ENCODE results near the gene CACNA1F.

Gene CACNA1F

GRCh38 chrX:49269010-49269766 lies 36.0 kb upstream of the CACNA1F start:
- Histone ChIP-seq H3K27me3 (ENCODE audit: control insufficient read depth in 1 of 2, insufficient read depth in 2 of 2, low read length in 2 of 2) (no peaks in the 10 kb centered on the region), H3K27ac (ENCODE audit: low read depth, low read length) (peak overlapping the region; percentile 53), H3K9me3 (ENCODE audit: low read length) (no peaks in the 10 kb centered on the region), H3K4me3 (ENCODE audit: low read depth in 1 of 2, low read length in 2 of 2) (peak overlapping the region; percentile 48 to 65), H3K9ac (ENCODE audit: low read length) (peak overlapping the region; percentile 34), H3K4me1 (ENCODE audit: insufficient read depth, low read length) (peaks cover 40% of the 10 kb centered on the region), H3K36me3 (ENCODE audit: insufficient read depth, low read length) (no peaks in the 10 kb centered on the region)

DNA sequence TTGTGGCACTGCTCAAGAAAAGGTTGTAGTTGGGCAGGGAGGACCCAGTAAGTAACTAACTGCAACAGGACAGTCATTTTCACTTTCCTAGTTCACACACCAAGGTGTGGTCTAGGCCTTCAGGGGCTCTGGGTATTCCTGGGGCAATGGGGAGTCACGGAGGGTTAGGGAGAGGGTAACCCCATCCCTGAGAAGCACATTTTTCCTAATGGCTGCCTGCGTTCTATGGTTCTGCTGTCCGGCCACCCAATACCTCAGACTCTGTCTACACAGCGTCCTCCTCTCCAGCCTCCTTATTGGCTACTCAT lies 35.5 kb upstream of the CACNA1F start:
- no peaks in the 10 kb centered on the region for H3K36me3 ChIP-seq (ENCODE audit: insufficient read depth, low read length)
- peak overlapping the region; percentile 9 to 48 for H3K4me3 ChIP-seq (ENCODE audit: low read depth in 1 of 2, low read length in 2 of 2)
- H3K4me1 ChIP-seq (ENCODE audit: insufficient read depth, low read length): peaks cover 35% of the 10 kb centered on the region
- H3K9ac ChIP-seq (ENCODE audit: low read length): peak overlapping the region; percentile 34
- H3K27me3 ChIP-seq (ENCODE audit: control insufficient read depth in 1 of 2, insufficient read depth in 2 of 2, low read length in 2 of 2): no peaks in the 10 kb centered on the region
- peak overlapping the region; percentile 53 for H3K27ac ChIP-seq (ENCODE audit: low read depth, low read length)
- H3K9me3 ChIP-seq (ENCODE audit: low read length): no peaks in the 10 kb centered on the region

DNA sequence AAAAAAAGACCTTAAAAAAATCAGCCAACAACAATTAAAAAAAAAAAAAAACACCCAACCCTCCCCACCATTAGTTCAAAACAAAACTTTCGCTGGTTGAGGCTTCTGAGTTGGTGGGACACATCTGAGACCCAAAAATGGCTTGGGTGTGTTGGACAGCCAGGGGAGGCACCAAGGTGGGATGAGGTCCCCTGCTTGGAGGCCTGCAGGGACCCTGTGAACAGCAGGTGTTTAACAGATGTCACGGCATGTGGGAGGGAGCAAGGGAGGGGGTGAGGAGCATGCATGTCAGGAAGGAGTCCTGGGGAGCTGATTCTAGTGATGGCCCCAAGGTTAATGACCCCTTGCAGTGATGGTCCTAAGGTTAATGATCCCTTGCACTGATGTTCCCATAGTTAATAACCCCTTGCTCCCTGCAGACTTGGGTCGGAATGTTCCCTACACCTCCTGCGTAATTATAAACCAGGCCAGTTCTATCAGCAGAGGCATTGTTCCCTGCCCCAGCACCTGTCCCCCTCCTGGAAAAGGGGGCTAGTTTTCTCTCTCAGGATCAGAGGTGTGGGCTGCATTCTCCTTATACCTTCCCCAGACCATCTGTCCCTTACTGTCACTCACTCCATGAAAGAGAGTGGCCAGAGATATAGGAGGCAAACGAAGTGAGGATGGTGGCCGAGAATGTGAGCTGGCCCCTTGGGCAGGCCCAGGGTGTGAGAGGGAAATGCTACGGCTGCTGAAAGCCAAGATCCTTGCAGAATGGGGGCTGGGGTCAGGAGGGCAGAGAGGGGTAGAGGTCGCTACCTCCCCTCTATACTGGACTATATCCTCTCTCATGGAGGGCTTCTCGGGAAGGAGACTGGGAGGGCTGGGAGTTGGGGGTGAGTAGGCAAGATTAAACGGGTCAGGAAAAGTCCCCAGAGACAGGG lies 33.6 kb upstream of the CACNA1F start:
- Histone ChIP-seq H3K36me3 (ENCODE audit: insufficient read depth, low read length) (no peaks in the 10 kb centered on the region), H3K27me3 (ENCODE audit: control insufficient read depth in 1 of 2, insufficient read depth in 2 of 2, low read length in 2 of 2) (no peaks in the 10 kb centered on the region), H3K4me1 (ENCODE audit: insufficient read depth, low read length) (peaks cover 22% of the 10 kb centered on the region), H3K4me3 (ENCODE audit: low read depth in 1 of 2, low read length in 2 of 2) (no peak overlapping the region), H3K9ac (ENCODE audit: low read length) (no peak overlapping the region), H3K27ac (ENCODE audit: low read depth, low read length) (no peak overlapping the region), H3K9me3 (ENCODE audit: low read length) (no peaks in the 10 kb centered on the region)

- Histone ChIP-seq H3K9me3 (ENCODE audit: low read length) (no peaks in the 10 kb centered on the region), H3K9ac (ENCODE audit: low read length) (no peak within 1 kb of the TSS), H3K27ac (ENCODE audit: low read depth, low read length) (no peak within 1 kb of the TSS), H3K36me3 (ENCODE audit: insufficient read depth, low read length) (no peaks in the 10 kb centered on the region), H3K27me3 (ENCODE audit: control insufficient read depth in 1 of 2, insufficient read depth in 2 of 2, low read length in 2 of 2) (no peaks in the 10 kb centered on the region), H3K4me1 (ENCODE audit: insufficient read depth, low read length) (peaks cover 8% of the 10 kb centered on the region), H3K4me3 (ENCODE audit: low read depth in 1 of 2, low read length in 2 of 2) (no peak within 1 kb of the TSS)
These were observed 31.3 kb upstream of the CACNA1F start, which contains the start of gene FOXP3 for GRCh38 chrX:49264460-49264859. FOXP3 (minus strand) TSS chrX:49264710; CDS start chrX:49258505, 6,205 bp downstream.

- H3K27ac ChIP-seq (ENCODE audit: low read depth, low read length): no peak overlapping the region
- H3K9ac ChIP-seq (ENCODE audit: low read length): no peak overlapping the region
- H3K4me1 ChIP-seq (ENCODE audit: insufficient read depth, low read length): peaks cover 7% of the 10 kb centered on the region
- no peaks in the 10 kb centered on the region for H3K27me3 ChIP-seq (ENCODE audit: control insufficient read depth in 1 of 2, insufficient read depth in 2 of 2, low read length in 2 of 2)
- H3K4me3 ChIP-seq (ENCODE audit: low read depth in 1 of 2, low read length in 2 of 2): no peak overlapping the region
- H3K36me3 ChIP-seq (ENCODE audit: insufficient read depth, low read length): no peaks in the 10 kb centered on the region
- H3K9me3 ChIP-seq (ENCODE audit: low read length): no peaks in the 10 kb centered on the region
These were observed 30.5 kb upstream of the CACNA1F start for GRCh38 chrX:49263631-49264030.

DNA sequence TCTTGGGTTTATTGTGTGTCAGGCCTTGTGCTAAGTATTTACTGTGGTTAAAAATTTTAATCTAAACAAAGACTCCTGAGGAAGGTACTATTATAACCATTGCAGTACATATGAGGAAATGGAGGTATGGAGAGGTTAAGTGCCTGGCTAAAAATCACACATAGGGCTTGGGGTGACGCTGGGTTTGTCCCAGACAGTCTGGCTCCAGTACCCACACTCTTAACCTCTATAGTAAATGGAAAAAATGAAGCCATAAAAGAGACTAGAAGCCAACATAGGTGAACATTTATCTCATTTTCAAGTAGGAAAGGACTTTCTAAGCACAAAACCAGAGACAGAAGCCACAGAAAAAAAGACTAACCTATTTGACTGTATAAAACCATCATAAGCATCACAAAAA lies 29.5 kb upstream of the CACNA1F start:
- Histone ChIP-seq H3K4me1 (ENCODE audit: insufficient read depth, low read length) (no peaks in the 10 kb centered on the region), H3K9me3 (ENCODE audit: low read length) (no peaks in the 10 kb centered on the region), H3K27me3 (ENCODE audit: control insufficient read depth in 1 of 2, insufficient read depth in 2 of 2, low read length in 2 of 2) (peaks cover 0 to 7% of the 10 kb centered on the region in 2 donors), H3K27ac (ENCODE audit: low read depth, low read length) (no peak overlapping the region), H3K36me3 (ENCODE audit: insufficient read depth, low read length) (no peaks in the 10 kb centered on the region), H3K4me3 (ENCODE audit: low read depth in 1 of 2, low read length in 2 of 2) (no peak overlapping the region), H3K9ac (ENCODE audit: low read length) (no peak overlapping the region)

DNA sequence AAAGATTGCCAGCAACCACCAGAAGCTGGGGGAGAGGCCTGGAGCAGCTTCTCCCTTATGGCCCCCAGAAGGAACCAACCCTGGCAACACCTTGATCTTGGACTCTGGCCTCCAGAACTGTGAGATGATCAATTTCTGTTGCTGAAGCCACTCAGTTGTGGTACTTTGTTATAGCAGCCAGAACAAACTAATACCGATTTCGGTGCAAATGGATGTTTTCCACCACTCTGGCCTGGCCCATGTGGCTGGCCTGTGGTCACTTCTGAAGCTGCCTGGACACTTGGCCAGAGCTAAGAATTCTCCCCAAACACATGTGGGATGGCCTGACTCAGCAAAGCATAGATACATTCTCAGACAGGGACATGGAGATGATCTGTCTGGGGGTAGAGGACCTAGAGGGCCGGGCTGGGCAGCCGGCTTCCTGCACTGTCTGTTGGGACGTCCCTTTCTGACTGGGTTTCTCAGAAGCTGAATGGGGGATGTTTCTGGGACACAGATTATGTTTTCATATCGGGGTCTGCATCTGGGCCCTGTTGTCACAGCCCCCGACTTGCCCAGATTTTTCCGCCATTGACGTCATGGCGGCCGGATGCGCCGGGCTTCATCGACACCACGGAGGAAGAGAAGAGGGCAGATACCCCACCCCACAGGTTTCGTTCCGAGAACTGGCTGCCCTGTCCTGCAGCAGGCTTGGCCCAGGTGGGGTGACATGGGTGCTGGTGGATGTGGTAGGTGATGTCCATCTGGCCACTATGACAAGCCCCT lies 27.3 kb upstream of the CACNA1F start:
- no peak overlapping the region for H3K27ac ChIP-seq (ENCODE audit: low read depth, low read length)
- H3K27me3 ChIP-seq (ENCODE audit: control insufficient read depth in 1 of 2, insufficient read depth in 2 of 2, low read length in 2 of 2): peaks cover 0 to 7% of the 10 kb centered on the region in 2 donors
- H3K4me3 ChIP-seq (ENCODE audit: low read depth in 1 of 2, low read length in 2 of 2): no peak overlapping the region
- no peaks in the 10 kb centered on the region for H3K4me1 ChIP-seq (ENCODE audit: insufficient read depth, low read length)
- no peak overlapping the region for H3K9ac ChIP-seq (ENCODE audit: low read length)
- H3K36me3 ChIP-seq (ENCODE audit: insufficient read depth, low read length): no peaks in the 10 kb centered on the region
- H3K9me3 ChIP-seq (ENCODE audit: low read length): no peaks in the 10 kb centered on the region

DNA sequence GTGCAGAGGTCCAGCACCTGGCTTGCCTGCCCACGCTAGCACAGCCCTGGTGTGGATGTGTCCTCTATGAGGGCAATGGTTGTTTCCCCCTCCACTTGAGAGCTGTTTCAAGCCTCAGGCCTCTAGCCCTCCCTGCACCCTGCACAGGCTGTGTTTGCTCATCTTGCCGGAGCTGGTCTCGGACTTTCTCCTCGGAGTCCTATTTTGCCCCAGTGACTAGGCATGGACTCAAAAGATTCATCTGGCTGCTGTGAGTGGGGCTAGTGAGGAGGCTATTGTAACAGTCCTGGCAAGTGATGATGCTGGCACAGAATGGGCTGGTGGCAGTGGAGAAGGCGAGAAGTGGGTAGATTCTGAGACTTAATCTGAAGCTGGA lies 25.6 kb upstream of the CACNA1F start:
- H3K9ac ChIP-seq (ENCODE audit: low read length): no peak overlapping the region
- H3K27me3 ChIP-seq (ENCODE audit: control insufficient read depth in 1 of 2, insufficient read depth in 2 of 2, low read length in 2 of 2): peaks cover 0 to 7% of the 10 kb centered on the region in 2 donors
- no peak overlapping the region for H3K27ac ChIP-seq (ENCODE audit: low read depth, low read length)
- no peak overlapping the region for H3K4me3 ChIP-seq (ENCODE audit: low read depth in 1 of 2, low read length in 2 of 2)
- no peaks in the 10 kb centered on the region for H3K36me3 ChIP-seq (ENCODE audit: insufficient read depth, low read length)
- no peaks in the 10 kb centered on the region for H3K9me3 ChIP-seq (ENCODE audit: low read length)
- H3K4me1 ChIP-seq (ENCODE audit: insufficient read depth, low read length): no peaks in the 10 kb centered on the region

DNA sequence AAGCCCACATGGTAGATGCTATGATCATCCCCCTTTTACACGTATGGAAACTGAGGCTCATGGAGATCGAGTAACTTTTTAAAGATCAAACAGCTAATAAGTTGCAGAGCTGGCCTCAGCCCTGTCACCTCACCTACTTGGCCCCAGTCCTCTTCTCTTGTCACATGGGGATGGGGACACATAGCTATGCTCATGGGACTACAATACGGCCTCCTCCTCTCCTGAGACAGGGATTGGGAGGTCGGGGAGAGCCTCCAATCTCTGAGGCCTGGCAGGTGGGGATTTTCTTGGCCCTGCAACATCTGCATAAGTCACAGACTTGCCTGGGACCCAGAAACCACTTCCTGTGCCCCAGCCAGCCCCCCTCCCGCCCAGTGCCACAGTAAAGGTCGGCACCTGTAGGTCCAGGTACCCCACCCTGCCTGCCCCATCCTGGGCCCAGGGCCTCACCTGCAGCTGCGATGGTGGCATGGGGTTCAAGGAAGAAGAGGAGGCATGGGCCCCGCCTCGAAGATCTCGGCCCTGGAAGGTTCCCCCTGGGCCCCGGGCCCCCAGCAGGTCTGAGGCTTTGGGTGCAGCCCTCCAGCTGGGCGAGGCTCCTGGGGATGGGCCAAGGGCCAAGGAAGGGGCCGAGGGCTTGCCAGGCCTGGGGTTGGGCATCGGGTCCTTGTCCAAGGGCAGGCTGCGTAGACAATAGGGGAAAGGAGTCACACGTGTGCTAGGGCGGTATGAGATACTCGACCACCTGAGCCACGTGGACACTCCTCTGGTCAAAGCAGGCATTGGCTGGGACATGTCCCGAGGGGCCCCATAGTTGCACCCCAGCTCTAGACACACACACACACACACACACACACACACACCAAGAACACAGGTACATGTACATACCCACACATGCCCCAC lies 25.0 kb upstream of the CACNA1F start:
- peaks cover 0 to 7% of the 10 kb centered on the region in 2 donors for H3K27me3 ChIP-seq (ENCODE audit: control insufficient read depth in 1 of 2, insufficient read depth in 2 of 2, low read length in 2 of 2)
- no peaks in the 10 kb centered on the region for H3K36me3 ChIP-seq (ENCODE audit: insufficient read depth, low read length)
- H3K4me1 ChIP-seq (ENCODE audit: insufficient read depth, low read length): no peaks in the 10 kb centered on the region
- no peaks in the 10 kb centered on the region for H3K9me3 ChIP-seq (ENCODE audit: low read length)
- no peak overlapping the region for H3K27ac ChIP-seq (ENCODE audit: low read depth, low read length)
- H3K4me3 ChIP-seq (ENCODE audit: low read depth in 1 of 2, low read length in 2 of 2): no peak overlapping the region
- H3K9ac ChIP-seq (ENCODE audit: low read length): no peak overlapping the region

DNA sequence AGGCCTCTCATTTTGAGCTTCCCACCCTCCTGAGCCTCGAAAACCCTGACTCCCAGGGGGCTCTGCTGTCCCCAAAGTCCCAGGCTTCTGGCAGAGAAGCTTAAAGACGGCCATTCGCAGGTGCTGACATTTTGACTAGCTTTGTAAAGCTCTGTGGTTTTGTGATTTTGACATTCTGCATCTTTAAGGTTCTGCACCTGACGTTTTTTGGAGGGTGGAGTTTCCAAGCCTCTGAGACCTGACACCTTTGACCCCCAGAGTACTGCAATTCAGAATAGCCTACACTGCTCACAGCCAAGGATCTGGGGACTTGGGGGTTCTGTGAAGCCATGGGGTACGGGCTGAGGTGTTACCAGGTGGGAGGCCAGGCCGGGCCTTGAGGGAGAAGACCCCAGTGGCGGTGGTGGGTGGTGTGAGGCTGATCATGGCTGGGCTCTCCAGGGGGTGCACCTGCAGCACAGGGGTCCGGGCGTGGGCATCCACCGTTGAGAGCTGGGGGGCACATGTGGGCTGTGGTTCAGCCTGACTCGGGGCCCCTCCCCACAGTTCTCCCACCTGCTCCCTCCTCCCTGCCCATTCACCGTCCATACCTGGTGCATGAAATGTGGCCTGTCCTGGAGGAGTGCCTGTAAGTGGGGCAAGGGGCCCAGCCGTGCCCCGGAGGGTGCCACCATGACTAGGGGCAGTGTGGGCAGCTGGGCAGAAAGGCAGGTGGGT lies 24.1 kb upstream of the CACNA1F start:
- H3K9ac ChIP-seq (ENCODE audit: low read length): no peak overlapping the region
- no peak overlapping the region for H3K4me3 ChIP-seq (ENCODE audit: low read depth in 1 of 2, low read length in 2 of 2)
- no peaks in the 10 kb centered on the region for H3K4me1 ChIP-seq (ENCODE audit: insufficient read depth, low read length)
- H3K27ac ChIP-seq (ENCODE audit: low read depth, low read length): no peak overlapping the region
- H3K9me3 ChIP-seq (ENCODE audit: low read length): no peaks in the 10 kb centered on the region
- no peaks in the 10 kb centered on the region for H3K36me3 ChIP-seq (ENCODE audit: insufficient read depth, low read length)
- H3K27me3 ChIP-seq (ENCODE audit: control insufficient read depth in 1 of 2, insufficient read depth in 2 of 2, low read length in 2 of 2): peaks cover 0 to 7% of the 10 kb centered on the region in 2 donors

Measured in muscle layer of colon (tissue), 2 donors.